Measurements from ENCODE around the gene NOL12. TPM values are rescaled to one million over a fixed set of nuclear protein-coding genes. Genes with fewer than 3 reads are reported as not detected.

NOL12 gene
- total RNA-seq, 1 donor from 2014 or later: 23.0 TPM

DNA sequence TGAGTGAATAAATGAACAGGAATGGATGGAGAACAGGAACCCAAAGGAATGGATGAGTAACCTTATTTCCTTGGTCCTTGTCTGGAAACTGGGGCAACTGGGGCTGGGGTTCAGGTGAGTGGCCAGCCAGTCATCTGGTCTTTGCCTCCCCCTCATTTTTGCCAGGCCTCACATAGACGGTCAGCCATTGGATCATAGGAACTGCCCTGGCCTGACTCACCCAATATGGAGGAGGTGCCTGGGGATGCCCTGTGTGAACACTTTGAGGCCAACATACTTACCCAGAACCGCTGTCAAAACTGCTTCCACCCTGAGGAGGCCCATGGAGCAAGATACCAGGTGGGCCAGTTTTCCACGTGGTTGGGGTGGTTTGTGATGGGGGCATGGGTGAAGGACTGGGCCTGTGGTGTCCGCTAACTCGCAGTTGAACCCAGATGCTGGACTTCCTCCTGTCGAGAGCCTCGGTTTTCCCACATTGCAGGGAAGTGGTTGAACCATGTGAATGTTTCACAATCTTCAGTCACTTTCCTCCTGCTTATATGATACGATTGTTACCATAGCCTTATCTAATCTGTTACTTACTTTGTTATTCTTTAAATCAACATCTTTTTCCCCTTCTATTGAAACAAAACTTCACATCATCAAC lies 15.1 kb downstream of the NOL12 start:
- Histone ChIP-seq H3K4me1 (peaks cover 14% of the 10 kb centered on the region), H3K27ac (no peak overlapping the region), H3K27me3 (ENCODE audit: low read depth) (no peaks in the 10 kb centered on the region), H3K9me3 (no peaks in the 10 kb centered on the region), H3K4me3 (no peak overlapping the region), H3K36me3 (no peaks in the 10 kb centered on the region)
- intact Hi-C loops (cut with DNase I): no loop called here
- no peak for TF ChIP-seq CTCF (IDR thresholded peaks at IDR 0.05)
- ATAC-seq (no peak), DNase-seq (no peak)

DNA sequence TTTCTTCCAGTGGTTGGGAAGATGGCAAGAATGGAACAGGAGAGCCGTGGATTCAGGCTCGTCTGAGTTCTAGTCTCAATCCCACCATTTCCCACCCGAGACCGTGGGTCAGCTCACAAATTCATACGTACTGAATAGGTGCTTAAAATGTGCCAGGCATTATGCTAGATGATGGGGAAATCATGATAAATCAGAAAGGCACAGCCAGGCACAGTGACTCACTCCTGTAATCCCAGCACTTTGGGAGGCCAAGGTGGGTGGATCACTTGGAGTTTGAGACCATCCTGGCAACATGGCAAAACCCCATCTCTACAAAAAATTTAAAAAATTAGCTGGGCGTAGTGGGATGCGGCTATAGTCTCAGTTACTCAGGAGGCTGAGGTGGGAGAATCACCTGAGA lies 17.8 kb downstream of the NOL12 start:
- no peak for ATAC-seq
- no peaks in the 10 kb centered on the region for H3K9me3 ChIP-seq
- peaks cover 9% of the 10 kb centered on the region for H3K4me1 ChIP-seq
- H3K36me3 ChIP-seq: no peaks in the 10 kb centered on the region
- no peak overlapping the region for H3K4me3 ChIP-seq
- intact Hi-C loops (cut with DNase I): no loop called here
- no peak overlapping the region for H3K27ac ChIP-seq
- no peak for DNase-seq
- no peak for TF ChIP-seq CTCF (IDR thresholded peaks at IDR 0.05)
- H3K27me3 ChIP-seq (ENCODE audit: low read depth): no peaks in the 10 kb centered on the region

GRCh38 chr22:37704645-37705044 lies 18.5 kb downstream of the NOL12 start:
- no peak overlapping the region for H3K4me3 ChIP-seq
- no peak for DNase-seq
- TF ChIP-seq CTCF (IDR thresholded peaks at IDR 0.05): no peak
- ATAC-seq: no peak
- H3K27ac ChIP-seq: no peak overlapping the region
- H3K4me1 ChIP-seq: peaks cover 12% of the 10 kb centered on the region
- intact Hi-C loops (cut with DNase I): no loop called here
- no peaks in the 10 kb centered on the region for H3K27me3 ChIP-seq (ENCODE audit: low read depth)
- no peaks in the 10 kb centered on the region for H3K9me3 ChIP-seq
- H3K36me3 ChIP-seq: no peaks in the 10 kb centered on the region

DNA sequence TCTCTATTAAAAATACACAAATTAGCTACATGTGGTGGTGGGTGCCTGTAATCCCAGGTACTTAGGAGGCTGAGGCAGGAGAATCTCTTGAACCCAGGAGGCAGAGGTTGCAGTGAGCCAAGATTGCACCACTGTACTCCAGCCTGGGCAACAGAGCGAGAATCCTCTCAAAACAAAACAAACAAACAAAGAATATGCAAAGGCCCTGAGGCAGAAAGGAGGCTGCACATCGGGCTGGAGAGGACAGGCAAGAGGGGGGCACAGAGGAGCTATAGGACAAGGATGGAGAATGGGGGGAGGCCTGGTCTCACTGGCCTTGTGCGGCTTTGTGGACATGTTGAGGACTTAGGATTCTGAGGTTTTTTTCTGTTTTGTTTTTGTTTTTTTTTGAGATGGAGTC lies 19.1 kb downstream of the NOL12 start:
- no peak overlapping the region for H3K27ac ChIP-seq
- intact Hi-C loops (cut with DNase I): no loop called here
- no peak for TF ChIP-seq CTCF (IDR thresholded peaks at IDR 0.05)

DNA sequence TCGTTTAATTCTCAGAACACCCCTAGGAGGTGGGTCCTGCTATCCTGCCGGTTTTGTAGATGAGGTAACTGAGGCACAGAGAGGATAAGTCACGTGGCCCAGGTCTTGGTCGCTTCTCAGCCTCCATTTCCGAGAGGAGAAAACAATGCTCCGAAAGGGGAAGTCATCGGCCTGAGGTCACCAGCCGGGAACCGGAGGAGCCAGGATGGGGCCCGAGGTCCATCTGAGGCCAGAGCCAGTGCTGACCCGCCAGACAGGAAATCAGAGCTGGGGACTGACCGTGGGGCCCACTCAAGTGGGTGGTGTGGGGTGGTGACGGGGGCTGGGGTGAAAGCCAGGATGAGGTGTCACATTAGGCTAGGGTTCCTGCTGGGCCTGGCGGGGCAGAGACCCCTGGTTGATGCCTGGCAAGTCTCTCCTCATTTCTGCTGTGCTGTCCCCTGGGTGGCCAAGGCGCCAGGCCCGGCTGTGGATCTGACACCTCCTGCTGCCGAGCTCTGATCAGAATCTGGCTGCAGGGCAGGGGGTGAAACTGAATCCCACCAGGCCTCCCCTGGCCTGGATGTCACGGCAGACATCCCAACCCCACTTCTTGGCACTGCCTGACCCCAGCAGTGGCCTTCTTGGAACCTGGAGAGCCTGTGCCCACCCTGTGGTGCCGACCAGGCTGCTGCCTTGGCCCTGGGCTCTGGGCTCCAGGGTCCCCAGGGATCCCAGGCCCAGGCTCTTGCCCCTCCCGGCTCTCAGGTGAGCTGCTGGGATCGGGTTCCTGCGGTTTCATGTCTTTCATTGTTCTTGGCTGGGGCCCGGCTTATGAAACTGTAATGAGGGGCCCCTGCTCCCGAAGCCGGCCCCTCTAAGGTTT lies 22.7 kb downstream of the NOL12 start:
- no peak overlapping the region for H3K27ac ChIP-seq
- ATAC-seq (peak; percentile 49 to 50), DNase-seq (peak; percentile 58)
- no peaks in the 10 kb centered on the region for H3K27me3 ChIP-seq (ENCODE audit: low read depth)
- no peaks in the 10 kb centered on the region for H3K36me3 ChIP-seq
- TF ChIP-seq CTCF (IDR thresholded peaks at IDR 0.05): no peak
- H3K4me3 ChIP-seq: no peak overlapping the region
- peaks cover 5% of the 10 kb centered on the region for H3K4me1 ChIP-seq
- intact Hi-C loops (cut with DNase I): no loop called here
- H3K9me3 ChIP-seq: no peaks in the 10 kb centered on the region

More for the DNA sequence above, 19.1 kb downstream of the NOL12 start:
- Histone ChIP-seq H3K36me3 (no peaks in the 10 kb centered on the region), H3K4me3 (no peak overlapping the region), H3K27me3 (ENCODE audit: low read depth) (no peaks in the 10 kb centered on the region), H3K4me1 (peaks cover 12% of the 10 kb centered on the region), H3K9me3 (no peaks in the 10 kb centered on the region)
- ATAC-seq (no peak), DNase-seq (no peak)
